Right atrium auricular region (tissue), 2 donors: ENCODE measurements around the gene PP2D1. TPM values are rescaled to one million over a fixed set of nuclear protein-coding genes. Genes with fewer than 3 reads are reported as not detected.

Experiments used
- DNase-seq: peaks from one replicate; pipeline ENCODE4 v3.0.0-alpha.2; 2019; ENCODE audit warnings: low spot score
- H3K27ac ChIP-seq, 2 donors: fragments of 200-600 bp; sonication (generic); 1 replicate in 1 of 2; 2 replicates in 1 of 2; pipeline ENCODE4 v1.5.1; 2016 to 2019
- H3K27me3 ChIP-seq, 2 donors: fragments of 200-600 bp; sonication (generic); one replicate each; pipeline versions ENCODE4 v1.5.1 to v1.6.0; 2017 to 2019
- H3K36me3 ChIP-seq: fragments of 200-600 bp; sonication (generic); one replicate; pipeline ENCODE4 v1.5.1; 2016
- H3K4me1 ChIP-seq, 2 donors: fragments of 200-600 bp; sonication (generic); one replicate each; pipeline versions ENCODE4 v1.5.1 to v1.6.0; 2017 to 2019
- H3K4me3 ChIP-seq, 2 donors: fragments of 200-600 bp; sonication (generic); 1 replicate in 1 of 2; 2 replicates in 1 of 2; pipeline ENCODE4 v1.5.1; 2017 to 2019; ENCODE audit warnings: mild to moderate bottlenecking in 1 of 2, moderate library complexity in 1 of 2
- H3K9me3 ChIP-seq, 2 donors: fragments of 200-600 bp; sonication (generic); one replicate each; pipeline ENCODE4 v1.5.1; 2019
- total RNA-seq, 2 donors: library from RNA; depleted of rRNA; stranded (reverse); fragments of >200 nt; gene quantifications; one replicate each; pipeline ENCODE4 v1.1.0, GENCODE V29; 2016
- TF ChIP-seq, protein P1 (sequence below), 2 donors: fragments of 200-600 bp; sonication (generic); IDR thresholded peaks; one replicate each; pipeline ENCODE4 v1.5.1; 2019; ENCODE audit warnings: antibody characterized with exemption in 2 of 2

Gene PP2D1, protein sequence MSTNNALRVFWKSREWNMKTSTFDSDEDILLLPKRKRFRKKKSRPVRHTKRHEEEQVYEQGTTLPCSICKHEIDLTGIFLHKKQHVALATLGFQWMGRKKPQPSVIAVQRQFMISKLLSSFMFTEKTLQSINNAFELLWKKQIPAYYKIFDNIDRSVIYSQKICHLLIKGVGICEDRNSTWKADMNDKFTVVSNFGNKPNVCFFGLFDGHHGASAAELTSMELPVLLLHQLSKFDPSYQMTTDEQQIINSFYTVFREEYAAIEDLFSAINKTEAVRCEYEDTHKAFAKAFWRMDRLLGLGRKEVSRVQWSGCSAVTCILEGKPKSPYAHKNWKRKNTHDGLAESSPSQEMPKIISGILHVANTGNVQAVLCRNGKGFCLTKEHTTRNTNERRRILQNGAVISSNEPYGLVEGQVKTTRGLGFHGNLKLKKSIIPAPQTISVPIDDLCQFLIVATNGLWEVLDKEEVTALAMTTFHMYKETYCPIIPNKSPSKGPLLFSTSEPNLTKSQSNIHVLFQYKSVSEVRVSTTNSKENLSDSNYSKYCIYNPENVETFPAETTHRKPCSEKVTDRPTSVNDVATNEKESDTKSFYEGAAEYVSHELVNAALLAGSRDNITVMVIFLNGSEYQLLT
- total RNA-seq: not detected

DNA sequence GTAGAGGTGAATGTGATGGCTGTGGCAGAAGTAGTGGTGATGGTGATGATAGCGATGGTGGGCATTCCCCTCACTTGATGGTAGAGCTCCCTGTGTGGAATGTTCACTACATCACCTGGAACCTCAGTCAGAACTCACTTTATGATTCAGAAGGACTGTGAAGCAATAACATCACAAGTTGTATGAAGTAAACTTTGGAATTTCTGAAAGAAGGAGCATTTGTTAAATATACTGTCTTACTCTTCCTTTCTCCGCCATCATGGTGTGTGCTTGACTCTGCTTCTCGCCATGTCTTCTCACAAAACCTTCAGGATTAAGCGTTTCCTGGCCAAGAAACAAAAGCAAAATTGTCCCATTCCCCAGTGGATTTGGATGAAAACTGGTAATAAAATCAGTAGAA is at the start of gene PP2D1:
Gene PP2D1, minus strand, starts transcription at position 101 of the 400 bp plus-strand sequence. CDS start 192 bp downstream, outside the sequence.
- no peak for DNase-seq
- TF ChIP-seq, protein P1, sequence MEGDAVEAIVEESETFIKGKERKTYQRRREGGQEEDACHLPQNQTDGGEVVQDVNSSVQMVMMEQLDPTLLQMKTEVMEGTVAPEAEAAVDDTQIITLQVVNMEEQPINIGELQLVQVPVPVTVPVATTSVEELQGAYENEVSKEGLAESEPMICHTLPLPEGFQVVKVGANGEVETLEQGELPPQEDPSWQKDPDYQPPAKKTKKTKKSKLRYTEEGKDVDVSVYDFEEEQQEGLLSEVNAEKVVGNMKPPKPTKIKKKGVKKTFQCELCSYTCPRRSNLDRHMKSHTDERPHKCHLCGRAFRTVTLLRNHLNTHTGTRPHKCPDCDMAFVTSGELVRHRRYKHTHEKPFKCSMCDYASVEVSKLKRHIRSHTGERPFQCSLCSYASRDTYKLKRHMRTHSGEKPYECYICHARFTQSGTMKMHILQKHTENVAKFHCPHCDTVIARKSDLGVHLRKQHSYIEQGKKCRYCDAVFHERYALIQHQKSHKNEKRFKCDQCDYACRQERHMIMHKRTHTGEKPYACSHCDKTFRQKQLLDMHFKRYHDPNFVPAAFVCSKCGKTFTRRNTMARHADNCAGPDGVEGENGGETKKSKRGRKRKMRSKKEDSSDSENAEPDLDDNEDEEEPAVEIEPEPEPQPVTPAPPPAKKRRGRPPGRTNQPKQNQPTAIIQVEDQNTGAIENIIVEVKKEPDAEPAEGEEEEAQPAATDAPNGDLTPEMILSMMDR (IDR thresholded peaks at IDR 0.05): no peak
- no peaks in the 10 kb centered on the region for H3K27me3 ChIP-seq
- no peaks in the 10 kb centered on the region for H3K9me3 ChIP-seq
- H3K4me3 ChIP-seq: no peak within 1 kb of the TSS
- H3K36me3 ChIP-seq: no peaks in the 10 kb centered on the region
- no peaks in the 10 kb centered on the region for H3K4me1 ChIP-seq
- H3K27ac ChIP-seq: no peak within 1 kb of the TSS

DNA sequence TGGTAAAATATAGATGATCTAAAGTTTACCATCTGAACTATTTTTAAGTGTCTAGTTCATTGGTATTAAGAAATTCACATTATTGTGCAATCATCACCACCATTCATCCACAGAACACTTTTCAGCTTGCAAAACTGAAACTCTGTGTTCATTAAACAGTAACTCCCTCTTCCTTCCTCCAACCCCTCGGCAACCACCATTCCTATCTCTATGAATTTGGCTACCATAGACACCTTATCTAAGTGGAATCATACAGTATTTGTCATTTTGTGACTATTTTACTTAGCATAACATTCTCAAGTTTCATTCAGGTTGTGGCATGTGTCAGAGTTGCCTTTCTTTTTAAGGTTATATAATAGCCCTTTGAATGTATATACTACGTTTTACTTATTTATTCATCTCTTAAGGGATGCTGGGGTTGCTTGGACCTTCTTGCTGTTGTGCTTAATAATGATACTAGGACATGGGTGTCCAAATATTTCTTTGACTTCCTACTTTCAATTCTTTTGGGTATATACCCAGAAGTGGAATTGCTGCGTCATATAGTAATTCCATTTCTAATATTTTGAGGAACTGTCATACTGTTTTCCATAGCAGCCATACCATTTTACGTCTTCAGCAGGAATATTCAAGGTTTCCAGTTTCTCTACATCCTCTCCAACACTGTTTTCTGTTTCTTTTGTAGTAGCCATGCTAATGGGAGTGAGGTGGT is 49.1 kb upstream of the PP2D1 start:
- Histone ChIP-seq H3K27me3 (no peaks in the 10 kb centered on the region), H3K4me3 (no peak overlapping the region), H3K9me3 (no peaks in the 10 kb centered on the region), H3K27ac (peak overlapping the region in 1 of 2 donors; percentile 42), H3K4me1 (peaks cover 0 to 52% of the 10 kb centered on the region in 2 donors), H3K36me3 (no peaks in the 10 kb centered on the region)
- TF ChIP-seq, protein P1 (IDR thresholded peaks at IDR 0.05): no peak
- no peak for DNase-seq

DNA sequence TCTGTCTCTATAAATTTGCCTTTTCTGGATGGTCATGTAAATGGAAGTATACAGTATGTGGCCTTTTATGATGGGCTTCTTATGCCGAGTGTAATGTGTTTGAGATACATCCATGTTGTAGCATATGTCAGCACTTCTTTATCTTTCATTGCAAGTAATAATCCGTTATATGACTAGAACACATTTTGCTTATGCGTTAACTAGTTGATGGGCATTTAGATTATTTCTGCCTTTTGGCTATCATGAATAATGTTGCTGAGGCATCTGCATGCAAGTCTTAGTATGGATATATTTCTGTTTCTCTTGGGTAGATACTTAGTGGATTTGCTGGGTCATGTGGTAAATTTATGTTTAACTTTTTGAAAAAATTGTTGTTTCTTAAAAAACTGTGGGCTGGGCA is 47.9 kb upstream of the PP2D1 start:
- TF ChIP-seq, protein P1 (IDR thresholded peaks at IDR 0.05): no peak
- H3K27me3 ChIP-seq: no peaks in the 10 kb centered on the region
- H3K4me3 ChIP-seq: no peak overlapping the region
- peaks cover 0 to 52% of the 10 kb centered on the region in 2 donors for H3K4me1 ChIP-seq
- DNase-seq: no peak
- H3K9me3 ChIP-seq: no peaks in the 10 kb centered on the region
- no peaks in the 10 kb centered on the region for H3K36me3 ChIP-seq
- no peak overlapping the region for H3K27ac ChIP-seq

DNA sequence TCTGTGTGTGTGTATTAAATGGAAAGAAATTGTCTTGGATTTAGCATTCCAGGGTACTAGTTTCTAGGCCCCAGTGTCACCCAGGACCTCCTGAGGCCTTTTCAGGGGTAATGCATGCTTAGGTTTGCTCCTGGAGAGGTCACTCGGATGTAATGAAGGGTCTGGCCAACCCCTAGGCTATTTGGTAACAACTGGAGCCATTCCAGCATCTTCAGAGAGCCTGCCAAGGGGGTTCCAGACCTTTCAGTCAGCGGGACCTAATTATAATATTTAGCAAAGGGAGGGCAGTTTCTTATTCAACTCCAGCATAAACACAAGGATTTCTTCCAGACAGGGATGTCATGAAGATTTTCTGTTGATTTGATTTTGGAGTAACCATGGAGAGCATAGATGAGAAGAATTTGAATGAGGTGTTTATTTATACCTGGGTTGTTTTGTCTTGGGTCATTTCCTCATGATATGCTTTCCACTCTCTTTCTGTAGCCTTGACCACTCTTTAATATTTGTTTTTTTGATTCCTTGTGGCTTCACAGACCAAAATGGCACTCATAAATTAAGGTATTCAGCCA is 45.6 kb upstream of the PP2D1 start:
- H3K27me3 ChIP-seq: no peaks in the 10 kb centered on the region
- H3K4me1 ChIP-seq: peaks cover 0 to 50% of the 10 kb centered on the region in 2 donors
- H3K9me3 ChIP-seq: no peaks in the 10 kb centered on the region
- H3K36me3 ChIP-seq: no peaks in the 10 kb centered on the region
- no peak overlapping the region for H3K4me3 ChIP-seq
- DNase-seq: no peak
- H3K27ac ChIP-seq: peak overlapping the region; percentile 70 to 84
- TF ChIP-seq, protein P1 (IDR thresholded peaks at IDR 0.05): no peak

DNA sequence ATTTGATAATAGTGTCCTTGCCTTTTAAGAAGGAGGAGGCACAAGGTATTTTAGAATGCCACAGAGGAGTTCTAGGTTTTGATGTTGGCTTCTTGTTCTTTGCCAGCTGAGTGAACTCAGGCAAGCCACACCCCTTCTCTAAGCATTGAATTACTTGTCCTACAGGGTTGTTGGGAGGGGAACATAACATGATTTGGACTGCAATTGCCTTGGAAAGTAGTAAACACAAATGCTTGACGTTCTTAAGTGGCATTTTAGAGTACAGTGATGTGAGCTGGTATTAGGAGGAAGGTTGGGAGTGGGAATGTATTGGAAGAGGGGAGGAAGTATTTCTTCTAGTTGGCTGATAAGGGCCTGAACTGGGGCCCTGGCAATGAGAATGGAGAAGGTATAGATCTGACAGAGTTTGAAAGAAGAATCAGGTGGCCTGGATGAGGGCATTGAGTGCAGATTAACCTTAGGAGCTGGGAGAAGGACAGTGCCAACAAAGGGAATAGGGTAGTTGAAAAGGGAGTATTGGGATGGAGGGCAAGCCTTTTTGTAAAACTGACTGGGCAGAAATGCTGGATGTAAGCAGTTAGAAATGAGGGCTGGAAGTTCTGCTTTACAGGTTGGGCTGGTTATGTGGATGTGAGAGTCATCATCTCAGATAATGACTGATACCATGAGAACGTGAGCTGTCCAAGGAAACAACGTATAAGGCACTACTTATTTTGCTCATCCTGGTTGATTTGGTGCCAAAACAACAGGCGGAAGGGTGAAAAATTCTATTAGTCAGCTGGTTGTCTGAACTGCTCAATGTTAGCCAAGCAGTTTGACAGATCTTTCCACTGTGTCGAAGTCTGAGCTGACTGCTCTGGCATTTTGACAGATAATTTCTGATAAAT is 44.9 kb upstream of the PP2D1 start:
- H3K27ac ChIP-seq: peak overlapping the region; percentile 70 to 84
- H3K9me3 ChIP-seq: no peaks in the 10 kb centered on the region
- no peaks in the 10 kb centered on the region for H3K27me3 ChIP-seq
- DNase-seq: no peak
- H3K4me3 ChIP-seq: no peak overlapping the region
- H3K4me1 ChIP-seq: peaks cover 0 to 54% of the 10 kb centered on the region in 2 donors
- H3K36me3 ChIP-seq: no peaks in the 10 kb centered on the region
- TF ChIP-seq, protein P1 (IDR thresholded peaks at IDR 0.05): no peak
